ENCODE measurements around the gene TCAP. TPM values are rescaled to one million over a fixed set of nuclear protein-coding genes. Genes with fewer than 3 reads are reported as not detected.
A peak's percentile ranks its signal among the peaks of the same experiment; 100 is the strongest.

TCAP gene
- polyA plus RNA-seq, 1 of the 3 experiments (the other 2 are of a cell fraction): 0.43 TPM

- Histone ChIP-seq H3K9me3 (no peaks in the 10 kb centered on the region), H3F3A (replicated peaks; ENCODE audit: insufficient read depth) (no peaks in the 10 kb centered on the region), H3K4me2 (no peak overlapping the region), H2AFZ (ENCODE audit: low read depth) (no peak overlapping the region), H3K9ac (no peak overlapping the region), H3K4me1 (ENCODE audit: control insufficient read depth in 1 of 2, insufficient read depth in 2 of 2, low read depth in 1 of 2, low read length in 1 of 2) (peaks cover 0 to 9% of the 10 kb centered on the region in 2 experiments; a peak in 1 of 4 replicates), H3K36me3 (replicated peaks in 1 of 2; ENCODE audit: control insufficient read depth in 1 of 2, insufficient read depth in 2 of 2, low read length in 1 of 2) (no peaks in the 10 kb centered on the region), H3K27ac (ENCODE audit: low read depth in 2 of 2, low read length in 1 of 2) (no peak overlapping the region), H3K27me3 (ENCODE audit: insufficient read depth) (no peaks in the 10 kb centered on the region), H4K20me1 (ENCODE audit: insufficient read depth) (peaks cover 32% of the 10 kb centered on the region), H3K9me2 (no peaks in the 10 kb centered on the region), H3K79me2 (ENCODE audit: insufficient read depth) (peaks cover 77% of the 10 kb centered on the region), H3K4me3 (ENCODE audit: low read depth in 2 of 2, low read length in 1 of 2) (no peak overlapping the region)
- DNase-seq: no peak
- CTCF ChIA-PET: interaction anchor here (1.7 to 17.4 kb wide), 5 partner anchors 9 to 95 kb away, joined by 4 to 332 read pairs (median 14); partner anchors contain the start of genes PNMT and PPP1R1B
- 66% methylated on average over 2 of the region's 4 CpGs for WGBS (ENCODE audit: low lambda C conversion rate)
- TF ChIP-seq RAD21 (IDR thresholded peaks at IDR 0.05; ENCODE audit: low read length) (no peak), GABPA (IDR thresholded peaks at IDR 0.05; ENCODE audit: low read depth) (no peak), FOSL2 (IDR thresholded peaks at IDR 0.05; ENCODE audit: borderline replicate concordance, low read depth) (peak; percentile 37; the same call in 1 of the 2 replicates)
- POLR2A ChIA-PET: no interaction called here
Observed at GRCh38 chr17:39643271-39643670, 21.9 kb upstream of the TCAP start.

GRCh38 chr17:39647256-39647655 is 17.9 kb upstream of the TCAP start:
- H4K20me1 ChIP-seq (ENCODE audit: insufficient read depth): peaks cover 32% of the 10 kb centered on the region
- POLR2A ChIA-PET: no interaction called here

More at GRCh38 chr17:39647256-39647655, 17.9 kb upstream of the TCAP start:
- H3K36me3 ChIP-seq (replicated peaks in 1 of 2; ENCODE audit: control insufficient read depth in 1 of 2, insufficient read depth in 2 of 2, low read length in 1 of 2): no peaks in the 10 kb centered on the region
- no peak overlapping the region for H3K4me3 ChIP-seq (ENCODE audit: low read depth in 2 of 2, low read length in 1 of 2)
- CTCF ChIA-PET: interaction anchor here (1.6 to 2.0 kb wide), 2 partner anchors 12 to 24 kb away, joined by 6 to 9 read pairs; no protein-coding TSS in a partner anchor
- no peak overlapping the region for H3K4me2 ChIP-seq
- no peak overlapping the region for H2AFZ ChIP-seq (ENCODE audit: low read depth)
- H3K4me1 ChIP-seq (ENCODE audit: control insufficient read depth in 1 of 2, insufficient read depth in 2 of 2, low read depth in 1 of 2, low read length in 1 of 2): peaks cover 0 to 3% of the 10 kb centered on the region in 2 experiments; a peak in 1 of 4 replicates
- no peaks in the 10 kb centered on the region for H3K9me3 ChIP-seq
- no peak overlapping the region for H3K9ac ChIP-seq
- H3F3A ChIP-seq (replicated peaks; ENCODE audit: insufficient read depth): no peaks in the 10 kb centered on the region
- no peaks in the 10 kb centered on the region for H3K27me3 ChIP-seq (ENCODE audit: insufficient read depth)
- peaks cover 48% of the 10 kb centered on the region for H3K79me2 ChIP-seq (ENCODE audit: insufficient read depth)
- no peak overlapping the region for H3K27ac ChIP-seq (ENCODE audit: low read depth in 2 of 2, low read length in 1 of 2)
- no peak for DNase-seq
- no peaks in the 10 kb centered on the region for H3K9me2 ChIP-seq
- no peak for TF ChIP-seq NRF1 (IDR thresholded peaks at IDR 0.05; ENCODE audit: low read depth, low read length)
- TF ChIP-seq RXRA (IDR thresholded peaks at IDR 0.05; ENCODE audit: borderline replicate concordance, low read depth): no peak
- no peak for TF ChIP-seq IRF3 (IDR thresholded peaks at IDR 0.05; ENCODE audit: low read depth, low read length)
- no peak for TF ChIP-seq RAD21 (IDR thresholded peaks at IDR 0.05; ENCODE audit: low read length)
- TF ChIP-seq POLR2AphosphoS5 (IDR thresholded peaks at IDR 0.05; ENCODE audit: low read depth, low read length): no peak
- TF ChIP-seq RCOR1 (IDR thresholded peaks at IDR 0.05; ENCODE audit: low read length): no peak
- no peak for TF ChIP-seq TEAD4 (IDR thresholded peaks at IDR 0.05; ENCODE audit: borderline replicate concordance, insufficient read depth)
- TF ChIP-seq SIN3A (IDR thresholded peaks at IDR 0.05; ENCODE audit: borderline replicate concordance, low read depth, low read length): no peak
- no peak for TF ChIP-seq EP300 (IDR thresholded peaks at IDR 0.05; ENCODE audit: borderline replicate concordance in 1 of 2, low read depth in 1 of 2, low read length in 1 of 2)
- no peak for TF ChIP-seq USF2 (IDR thresholded peaks at IDR 0.05; ENCODE audit: borderline replicate concordance, low read depth, low read length)
- TF ChIP-seq REST (IDR thresholded peaks at IDR 0.05; ENCODE audit: low read depth, low read length): no peak
- no peak for TF ChIP-seq ELF1 (IDR thresholded peaks at IDR 0.05)
- TF ChIP-seq RFX5 (IDR thresholded peaks at IDR 0.05; ENCODE audit: low read length): no peak
- TF ChIP-seq TCF12 (IDR thresholded peaks at IDR 0.05): no peak
- no peak for TF ChIP-seq FOXM1 (IDR thresholded peaks at IDR 0.05; ENCODE audit: low read depth)
- TF ChIP-seq YY1 (IDR thresholded peaks at IDR 0.05; ENCODE audit: low read depth): no peak
- 87% methylated on average over 2 of the region's 5 CpGs for WGBS (ENCODE audit: low lambda C conversion rate)

All from SK-N-SH (cell line).